Measurements from ENCODE around the gene AMER2.

DNA sequence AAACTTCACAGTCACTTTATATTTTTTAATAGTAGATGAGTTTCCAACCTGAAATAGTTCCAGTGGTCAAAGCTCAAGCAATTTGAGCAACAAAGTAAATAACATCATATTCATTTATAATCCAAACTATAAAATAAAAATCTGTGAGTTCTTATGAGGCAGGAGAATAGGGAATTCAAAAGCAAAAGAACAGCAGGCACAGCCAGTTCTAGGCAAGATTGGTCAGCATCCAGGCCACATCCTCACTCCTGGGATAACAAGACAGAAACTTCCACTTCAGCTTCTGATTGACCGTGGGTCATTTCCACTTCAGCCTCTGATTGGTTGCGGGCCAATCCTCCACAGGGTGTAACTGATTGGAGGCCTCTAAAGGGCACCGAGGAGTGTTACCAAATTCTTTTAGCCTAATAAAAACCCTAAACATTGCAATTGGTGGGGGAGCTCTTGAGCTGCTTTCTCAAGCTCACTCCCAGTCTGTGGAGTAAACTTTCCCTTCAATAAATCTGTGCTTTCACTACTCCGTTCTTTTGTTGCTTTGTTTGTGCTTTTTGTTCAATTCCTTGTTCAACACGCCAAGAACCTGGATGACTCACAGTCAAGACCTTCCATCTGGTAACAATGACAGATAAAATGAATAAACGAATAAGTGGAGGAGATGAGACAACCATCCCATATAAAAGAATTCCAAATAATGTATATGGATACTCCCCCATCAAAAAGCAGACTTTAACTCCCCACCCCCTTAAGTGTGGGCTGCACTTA is 42.6 kb upstream of the AMER2 start:
- TF ChIP-seq EZH2 (IDR thresholded peaks at IDR 0.05; ENCODE audit: insufficient read depth, poor library complexity, severe bottlenecking): no peak
- TF ChIP-seq EZH2phosphoT487 (IDR thresholded peaks at IDR 0.05; ENCODE audit: insufficient read depth, low read depth): no peak
